ENCODE results near the gene PNMA8C. TPM values are rescaled to one million over a fixed set of nuclear protein-coding genes. Genes with fewer than 3 reads are reported as not detected.
"Not testable (repeated sequence)": the region's sequence is repeated elsewhere in the genome, so short reads cannot be mapped to it uniquely, and the experiment has no call there.

The PNMA8C gene
- total RNA-seq, 2 experiments from 2014 or later: not detected

DNA sequence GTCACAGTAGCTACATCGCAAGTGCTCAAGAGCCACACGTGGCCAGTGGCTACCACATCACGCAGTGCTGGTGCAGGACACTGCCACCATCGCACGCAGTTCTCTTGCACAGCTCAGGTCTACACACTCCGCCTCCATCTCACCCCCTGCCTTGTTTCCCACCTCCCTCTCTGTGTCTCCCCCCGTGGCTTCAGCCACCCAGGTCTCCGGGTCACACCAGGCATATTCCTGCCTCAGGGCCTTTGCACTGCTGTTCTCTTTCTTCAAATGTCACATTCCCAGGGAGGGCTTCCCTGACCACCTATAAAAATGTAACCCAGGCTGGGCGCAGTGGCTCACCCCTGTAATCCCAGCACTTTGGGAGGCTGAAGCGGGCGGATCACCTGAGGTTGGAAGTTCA is 26.0 kb downstream of the PNMA8C start:
- H3K4me1 Mint-ChIP-seq: peaks cover 8% of the 10 kb centered on the region
- no peak for DNase-seq
- no peaks in the 10 kb centered on the region for H3K36me3 Mint-ChIP-seq (ENCODE audit: low read depth)
- no peak overlapping the region for H3K4me3 Mint-ChIP-seq
- H3K9me3 Mint-ChIP-seq: no peaks in the 10 kb centered on the region
- POLR2A ChIA-PET: no interaction called here
- peaks cover 51% of the 10 kb centered on the region for H3K27me3 Mint-ChIP-seq
- CTCF ChIA-PET: interaction anchor here (1.1 to 1.7 kb wide), 4 partner anchors 17 to 140 kb away, joined by 3 to 6 read pairs (median 4); no protein-coding TSS in a partner anchor
- H3K27ac Mint-ChIP-seq: no peak overlapping the region

DNA sequence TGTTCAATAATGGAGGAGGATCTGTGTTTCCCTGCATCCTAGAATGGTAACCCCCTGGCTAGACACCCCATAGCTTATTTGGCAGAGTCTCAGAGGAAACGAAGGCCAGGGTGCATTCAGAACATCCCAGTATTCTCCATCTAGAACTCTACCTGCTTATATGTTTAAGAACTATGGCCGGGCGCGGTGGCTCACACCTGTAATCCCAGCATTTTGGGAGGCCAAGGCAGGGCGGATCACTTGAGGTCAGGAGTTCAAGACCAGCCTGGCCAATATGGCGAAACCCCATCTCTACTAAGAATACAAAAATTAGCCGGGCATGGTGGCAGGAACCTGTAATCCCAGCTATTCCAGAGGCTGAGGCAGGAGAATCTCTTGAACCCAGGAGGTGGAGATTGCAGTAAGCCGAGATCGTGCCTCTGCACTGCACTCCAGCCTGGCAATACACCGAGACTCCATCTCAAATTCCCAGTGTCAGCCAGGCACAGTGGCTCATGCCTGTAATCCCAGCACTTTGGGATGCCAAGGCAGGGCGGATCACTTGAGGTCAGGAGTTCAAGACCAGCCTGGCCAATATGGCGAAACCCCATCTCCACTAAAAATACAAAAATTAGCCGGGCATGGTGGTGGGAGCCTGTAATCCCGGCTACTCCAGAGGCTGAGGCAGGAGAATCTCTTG is 30.8 kb downstream of the PNMA8C start:
- H3K4me1 Mint-ChIP-seq; H3K4me3 Mint-ChIP-seq; DNase-seq; H3K27ac Mint-ChIP-seq; POLR2A ChIA-PET; H3K9me3 Mint-ChIP-seq; H3K36me3 Mint-ChIP-seq (ENCODE audit: low read depth): not testable (repeated sequence)
- peaks cover 16% of the 10 kb centered on the region for H3K27me3 Mint-ChIP-seq
- CTCF ChIA-PET: interaction anchor here (1.1 to 1.3 kb wide), 2 partner anchors 91 to 118 kb away, joined by 3 to 4 read pairs; no protein-coding TSS in a partner anchor

DNA sequence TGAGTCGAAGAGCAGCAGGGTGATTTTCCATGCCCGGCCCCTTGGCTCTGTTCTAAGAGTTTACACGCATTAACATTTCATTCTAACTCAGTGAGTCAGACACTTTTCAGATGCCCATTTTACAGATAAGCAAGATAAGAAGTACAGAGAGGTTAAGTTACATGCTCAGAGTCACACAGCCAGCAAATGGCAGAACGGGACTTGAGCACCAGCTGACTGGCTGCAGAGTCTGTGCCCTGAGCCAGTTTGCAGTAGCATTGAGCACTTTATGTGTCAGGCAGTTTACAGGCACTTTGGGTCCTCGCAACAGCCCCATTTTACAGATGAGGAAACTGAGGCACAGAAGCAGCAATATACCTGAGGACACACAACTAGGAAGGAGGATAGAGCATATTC is 34.3 kb downstream of the PNMA8C start:
- H3K27me3 Mint-ChIP-seq: peaks cover 6% of the 10 kb centered on the region
- H3K4me3 Mint-ChIP-seq: no peak overlapping the region
- CTCF ChIA-PET: interaction anchor here (0.7 to 1.9 kb wide), 7 partner anchors 22 to 1136 kb away, joined by 3 to 7 read pairs (median 3); no protein-coding TSS in a partner anchor
- POLR2A ChIA-PET: interaction anchor here (1.4 kb wide), 1 partner anchor 135 kb away, joined by 3 read pairs; no protein-coding TSS in a partner anchor
- peaks cover 3% of the 10 kb centered on the region for H3K4me1 Mint-ChIP-seq
- H3K36me3 Mint-ChIP-seq (ENCODE audit: low read depth): peaks cover 19% of the 10 kb centered on the region
- no peak for DNase-seq
- no peak overlapping the region for H3K27ac Mint-ChIP-seq
- H3K9me3 Mint-ChIP-seq: peaks cover under 1% of the 10 kb centered on the region

DNA sequence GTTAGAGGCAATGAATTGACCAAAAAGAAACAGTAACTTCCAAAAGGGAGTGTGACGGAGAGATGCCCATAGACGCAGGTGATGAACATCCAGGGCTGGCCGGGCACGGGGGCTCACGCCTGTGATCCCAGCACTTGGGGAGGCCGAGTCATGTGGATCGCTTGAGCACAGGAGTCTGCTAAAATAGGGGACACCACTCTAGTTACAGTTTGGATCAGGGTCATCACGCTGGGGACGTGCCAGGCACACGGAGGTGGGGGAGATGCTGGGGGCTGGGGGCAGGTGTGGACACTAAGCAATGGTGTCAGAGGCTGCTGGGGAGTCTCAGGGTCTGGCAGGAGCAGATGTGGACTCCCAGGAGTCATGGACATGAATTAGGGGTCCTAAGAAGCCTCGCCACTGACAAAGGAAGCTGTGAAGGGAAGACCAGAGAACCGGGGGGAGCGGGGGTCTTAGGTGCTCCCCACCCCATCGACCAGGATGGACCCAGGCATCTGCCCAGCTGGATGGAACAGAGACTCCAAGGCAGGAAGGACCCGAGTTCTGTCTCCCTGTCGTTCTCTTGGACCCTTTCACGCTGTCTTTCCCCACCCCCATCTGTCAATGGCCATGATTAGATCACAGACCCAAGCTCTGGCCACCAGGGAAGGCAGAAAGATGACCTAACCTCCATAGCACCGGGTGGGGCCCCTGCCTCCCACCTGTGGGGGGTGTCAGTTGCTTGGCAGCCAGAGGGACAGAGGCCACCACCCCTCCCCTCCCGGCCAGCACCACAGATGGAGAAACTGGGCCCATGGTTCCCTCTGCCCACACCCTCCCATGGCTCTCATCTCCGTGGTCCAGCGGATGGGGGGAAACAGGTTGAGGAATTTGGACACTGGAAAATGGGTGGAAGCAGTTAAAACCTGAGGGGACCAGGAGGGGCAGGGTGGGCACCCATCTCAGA is 35.0 kb downstream of the PNMA8C start:
- CTCF ChIA-PET: no interaction called here
- no peak for DNase-seq
- H3K4me3 Mint-ChIP-seq: no peak overlapping the region
- POLR2A ChIA-PET: no interaction called here
- H3K9me3 Mint-ChIP-seq: peaks cover 2% of the 10 kb centered on the region
- H3K36me3 Mint-ChIP-seq (ENCODE audit: low read depth): peaks cover 26% of the 10 kb centered on the region
- peaks cover 3% of the 10 kb centered on the region for H3K4me1 Mint-ChIP-seq
- peaks cover 4% of the 10 kb centered on the region for H3K27me3 Mint-ChIP-seq
- H3K27ac Mint-ChIP-seq: no peak overlapping the region

DNA sequence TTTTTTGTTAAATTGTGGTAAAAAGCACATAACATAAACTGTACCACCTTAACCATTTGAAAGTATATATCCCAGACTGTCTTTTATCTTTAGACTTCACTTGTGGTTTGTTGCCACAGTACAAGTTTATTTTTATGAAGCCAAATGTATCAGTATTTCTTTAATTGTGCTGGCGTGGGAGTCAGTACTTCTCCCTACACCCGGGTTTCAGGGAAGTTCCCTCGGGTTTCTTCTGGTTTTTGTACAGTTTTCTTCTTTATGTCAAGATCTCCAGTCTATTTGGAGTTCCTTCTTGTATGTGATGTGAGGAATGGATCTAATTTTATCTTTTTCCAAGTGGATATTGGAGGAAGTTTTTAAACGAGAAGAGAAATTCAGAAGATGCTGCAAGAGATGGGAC is 35.9 kb downstream of the PNMA8C start:
- peaks cover 2% of the 10 kb centered on the region for H3K9me3 Mint-ChIP-seq
- ChIA-PET CTCF (no interaction called here), POLR2A (no interaction called here)
- H3K36me3 Mint-ChIP-seq (ENCODE audit: low read depth): peaks cover 35% of the 10 kb centered on the region
- peaks cover 4% of the 10 kb centered on the region for H3K27me3 Mint-ChIP-seq
- peaks cover 3% of the 10 kb centered on the region for H3K4me1 Mint-ChIP-seq
- no peak for DNase-seq
- H3K4me3 Mint-ChIP-seq: no peak overlapping the region
- no peak overlapping the region for H3K27ac Mint-ChIP-seq

DNA sequence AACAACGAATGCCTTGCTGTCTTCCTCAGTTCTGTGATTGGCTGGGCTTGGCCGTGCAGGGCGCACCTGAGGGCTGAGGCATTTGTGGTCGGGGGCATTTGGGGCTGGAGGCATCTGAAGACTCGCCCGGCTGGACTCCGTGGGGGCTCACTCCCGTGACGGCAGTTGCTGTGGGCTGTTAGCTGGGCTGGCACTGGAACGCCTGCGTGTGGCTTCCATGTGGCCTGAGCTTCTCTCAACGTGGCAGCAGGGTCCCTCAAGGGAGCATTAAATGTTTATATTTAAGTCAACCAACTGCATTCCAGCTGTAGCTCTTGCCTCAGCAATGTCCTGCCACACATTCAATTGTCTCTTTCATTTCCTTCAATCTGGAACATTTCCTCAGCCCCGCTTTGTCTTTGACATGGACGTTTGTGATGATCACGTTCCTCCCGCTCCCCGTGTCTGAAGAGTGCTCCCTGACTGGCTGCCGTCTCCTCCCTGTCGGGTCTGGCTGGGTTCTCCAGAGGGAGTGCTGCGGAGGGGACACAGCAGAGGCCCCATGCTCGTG is 36.4 kb downstream of the PNMA8C start:
- peaks cover 3% of the 10 kb centered on the region for H3K4me1 Mint-ChIP-seq
- H3K36me3 Mint-ChIP-seq (ENCODE audit: low read depth): peaks cover 40% of the 10 kb centered on the region
- POLR2A ChIA-PET: no interaction called here
- H3K27ac Mint-ChIP-seq: peak overlapping the region; percentile 11
- H3K9me3 Mint-ChIP-seq: peaks cover 2% of the 10 kb centered on the region
- H3K27me3 Mint-ChIP-seq: no peaks in the 10 kb centered on the region
- CTCF ChIA-PET: interaction anchor here (0.8 kb wide), 1 partner anchor 15 kb away, joined by 3 read pairs; no protein-coding TSS in a partner anchor
- no peak overlapping the region for H3K4me3 Mint-ChIP-seq
- no peak for DNase-seq

DNA sequence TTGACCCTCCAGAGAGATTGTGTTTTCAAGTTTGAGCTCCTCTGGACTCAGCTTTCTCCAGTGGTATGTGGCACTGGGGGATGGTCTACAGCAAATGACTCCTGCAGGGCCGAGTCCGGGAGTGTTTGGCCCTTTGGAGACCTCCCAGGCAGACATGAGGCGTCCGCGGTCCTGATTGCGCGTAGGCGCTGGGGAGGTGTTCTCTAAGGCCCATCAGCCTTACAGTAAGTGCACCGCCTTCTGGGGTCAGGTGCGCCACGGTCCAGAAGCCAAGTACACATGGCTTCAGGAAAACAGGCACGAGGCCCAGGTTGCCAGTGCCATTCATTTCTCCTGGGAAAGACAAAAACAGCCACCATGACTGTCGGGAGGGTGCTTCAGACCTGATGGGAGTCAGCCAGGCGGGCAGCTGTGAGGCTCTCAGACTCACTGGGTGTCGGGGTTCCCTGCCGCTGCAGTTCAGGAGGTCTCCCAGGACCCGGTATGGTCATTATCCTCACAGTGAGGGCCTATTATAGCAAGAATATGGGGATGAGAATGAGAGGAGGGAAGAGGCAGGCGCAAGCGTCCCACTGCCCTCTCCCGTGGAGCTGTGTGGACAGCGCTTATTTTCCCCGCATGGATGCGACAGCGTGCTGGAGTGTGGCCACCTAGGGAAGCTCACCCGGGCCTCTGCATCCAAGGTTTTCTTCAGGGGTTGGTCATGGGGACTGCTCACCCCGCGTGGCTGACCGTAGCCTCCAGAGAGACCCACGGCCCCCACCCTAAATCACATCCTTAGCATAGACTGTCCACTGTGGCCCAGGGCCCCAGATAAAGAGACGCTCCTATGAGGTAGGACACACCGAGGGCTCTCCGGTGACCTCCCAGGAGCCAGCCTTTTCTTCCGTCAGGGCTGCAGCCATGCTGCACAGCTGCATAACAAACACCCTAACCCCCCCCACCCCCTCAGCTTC is 37.2 kb downstream of the PNMA8C start:
- Mint-ChIP-seq H3K4me1 (peaks cover 3% of the 10 kb centered on the region), H3K4me3 (no peak overlapping the region), H3K27me3 (no peaks in the 10 kb centered on the region), H3K27ac (no peak overlapping the region), H3K36me3 (ENCODE audit: low read depth) (peaks cover 46% of the 10 kb centered on the region), H3K9me3 (peaks cover 2% of the 10 kb centered on the region)
- ChIA-PET POLR2A (no interaction called here), CTCF (interaction anchor here (0.5 to 0.8 kb wide), 2 partner anchors 14 to 15 kb away, joined by 3 read pairs; no protein-coding TSS in a partner anchor)
- DNase-seq: no peak

DNA sequence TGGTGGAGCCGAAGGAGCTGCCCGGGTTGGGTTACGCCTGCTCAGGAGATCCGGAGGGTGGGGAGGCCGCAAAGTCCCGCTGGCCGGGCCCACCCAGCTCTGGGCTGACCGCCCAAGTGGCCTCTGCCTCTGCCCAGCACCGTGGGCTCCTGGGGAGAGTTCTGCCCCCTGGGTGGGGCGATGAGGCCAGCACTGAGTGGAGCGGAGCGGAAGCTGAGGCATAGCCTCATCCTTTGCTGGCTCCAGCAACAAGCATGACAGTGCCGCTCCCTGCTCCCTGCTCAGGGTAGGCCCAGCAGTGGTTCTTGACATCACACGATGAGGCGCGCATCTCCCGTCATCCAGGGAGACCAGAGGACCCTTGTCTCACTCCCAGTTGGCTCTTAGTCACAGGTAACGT is 37.9 kb downstream of the PNMA8C start:
- POLR2A ChIA-PET: no interaction called here
- Mint-ChIP-seq H3K36me3 (ENCODE audit: low read depth) (peaks cover 49% of the 10 kb centered on the region), H3K4me3 (no peak overlapping the region), H3K27me3 (no peaks in the 10 kb centered on the region), H3K9me3 (peaks cover 2% of the 10 kb centered on the region), H3K4me1 (peaks cover 3% of the 10 kb centered on the region), H3K27ac (no peak overlapping the region)
- CTCF ChIA-PET: interaction anchor here (0.5 kb wide), 1 partner anchor 15 kb away, joined by 3 read pairs; no protein-coding TSS in a partner anchor
- no peak for DNase-seq

DNA sequence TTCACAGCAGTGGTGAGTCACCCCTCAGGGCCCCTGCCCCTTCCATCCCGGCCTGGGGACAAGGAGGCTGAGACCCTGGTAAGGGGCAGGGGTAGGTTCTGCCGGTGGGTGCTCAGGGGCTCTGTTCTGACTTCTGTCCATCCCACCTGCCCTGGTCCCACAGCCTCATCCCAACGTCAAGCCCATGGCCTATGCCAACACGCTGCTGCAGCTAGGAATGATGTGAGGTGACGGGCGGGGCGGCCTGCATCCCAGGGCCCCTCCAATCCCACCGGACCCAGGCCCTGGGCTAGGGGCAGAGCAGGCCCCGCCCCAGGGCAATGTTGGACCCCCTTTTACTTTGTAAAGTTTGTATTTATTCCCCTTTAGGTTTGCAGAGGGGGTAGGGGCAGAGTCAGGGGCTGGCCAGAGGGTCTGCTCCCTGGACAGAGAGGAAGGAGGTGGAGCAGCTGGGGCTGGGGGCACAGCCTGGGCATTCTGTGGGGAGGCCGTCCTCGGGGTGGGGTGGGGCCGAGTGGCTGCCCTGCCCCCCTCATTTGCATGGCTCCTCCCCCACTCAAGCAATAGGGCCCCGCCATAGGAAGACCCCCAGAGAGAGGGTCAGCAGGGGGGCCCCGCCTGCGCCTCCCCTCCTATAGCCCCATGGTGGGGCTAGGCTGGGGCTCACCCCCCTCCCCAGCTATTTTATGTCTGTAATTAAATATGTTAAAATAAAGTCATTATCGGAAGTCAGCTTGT is 38.4 kb downstream of the PNMA8C start:
- DNase-seq: no peak
- Mint-ChIP-seq H3K36me3 (ENCODE audit: low read depth) (peaks cover 53% of the 10 kb centered on the region), H3K9me3 (peaks cover 2% of the 10 kb centered on the region), H3K27me3 (no peaks in the 10 kb centered on the region), H3K4me3 (no peak overlapping the region), H3K4me1 (peaks cover 2% of the 10 kb centered on the region), H3K27ac (no peak overlapping the region)
- ChIA-PET POLR2A (no interaction called here), CTCF (interaction anchor here (0.5 kb wide), 1 partner anchor 16 kb away, joined by 3 read pairs; no protein-coding TSS in a partner anchor)

DNA sequence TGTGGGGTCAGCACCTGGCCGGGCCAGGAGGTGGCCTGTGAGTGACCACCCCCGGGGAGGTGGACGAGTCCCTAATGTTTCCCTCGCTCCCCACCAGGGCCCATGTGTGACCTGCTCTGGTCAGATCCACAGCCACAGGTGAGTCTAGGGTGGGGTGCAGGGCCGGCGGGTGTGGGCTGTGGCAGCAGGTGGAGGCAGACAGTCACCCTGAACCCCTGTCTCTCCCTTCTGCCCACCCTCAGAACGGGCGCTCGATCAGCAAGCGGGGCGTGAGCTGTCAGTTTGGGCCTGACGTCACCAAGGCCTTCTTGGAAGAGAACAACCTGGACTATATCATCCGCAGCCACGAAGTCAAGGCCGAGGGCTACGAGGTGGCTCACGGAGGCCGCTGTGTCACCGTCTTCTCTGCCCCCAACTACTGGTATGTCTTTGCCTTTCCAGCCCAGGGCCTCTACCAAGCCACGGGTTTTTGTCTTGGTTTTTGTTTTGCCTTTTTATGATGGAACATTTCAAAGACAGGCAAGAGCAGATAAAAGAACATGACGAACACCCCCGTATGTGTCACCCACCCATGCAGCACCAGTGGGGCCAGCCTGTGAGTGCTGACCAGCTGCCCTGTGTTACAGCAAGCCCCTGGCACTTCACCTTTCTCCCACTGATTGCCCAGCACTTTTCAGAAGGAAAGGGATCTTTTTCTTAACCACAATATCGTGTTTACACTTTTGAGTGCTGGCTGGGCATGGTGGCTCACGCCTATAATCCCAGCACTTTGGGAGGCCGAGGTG is 40.2 kb downstream of the PNMA8C start:
- H3K4me1 Mint-ChIP-seq: no peaks in the 10 kb centered on the region
- H3K9me3 Mint-ChIP-seq: peaks cover 2% of the 10 kb centered on the region
- no peak overlapping the region for H3K4me3 Mint-ChIP-seq
- no peak overlapping the region for H3K27ac Mint-ChIP-seq
- H3K27me3 Mint-ChIP-seq: no peaks in the 10 kb centered on the region
- H3K36me3 Mint-ChIP-seq (ENCODE audit: low read depth): peaks cover 65% of the 10 kb centered on the region
- ChIA-PET POLR2A (no interaction called here), CTCF (no interaction called here)
- no peak for DNase-seq

DNA sequence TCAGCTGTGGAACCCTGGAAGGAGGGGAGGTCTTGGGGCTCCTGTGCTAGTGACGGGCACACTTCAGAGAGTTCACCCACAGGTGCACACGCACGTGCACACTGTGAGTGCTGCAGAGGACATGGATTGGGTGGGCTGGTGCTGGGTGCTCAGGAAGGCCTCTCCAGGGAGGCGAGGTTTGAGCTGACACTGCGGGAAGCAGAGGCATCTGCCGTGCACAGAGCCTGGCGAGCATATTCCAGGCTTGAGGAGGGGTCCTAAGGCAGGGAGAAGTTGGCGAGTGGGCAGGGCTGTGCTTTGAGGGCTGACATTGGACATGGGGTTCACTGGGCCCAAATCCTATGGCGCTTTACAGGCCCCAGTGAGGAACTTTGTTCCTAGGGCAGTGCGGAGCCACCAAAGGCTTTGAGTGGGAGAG is 41.0 kb downstream of the PNMA8C start:
- POLR2A ChIA-PET: no interaction called here
- Mint-ChIP-seq H3K27me3 (no peaks in the 10 kb centered on the region), H3K4me1 (no peaks in the 10 kb centered on the region), H3K27ac (no peak overlapping the region), H3K36me3 (ENCODE audit: low read depth) (peaks cover 70% of the 10 kb centered on the region), H3K9me3 (peaks cover 2% of the 10 kb centered on the region), H3K4me3 (no peak overlapping the region)
- no peak for DNase-seq
- CTCF ChIA-PET: no interaction called here
